ENCODE data around the gene CKMT2. TPM values are rescaled to one million over a fixed set of nuclear protein-coding genes. Genes with fewer than 3 reads are reported as not detected.

CKMT2 gene
- total RNA-seq = 2,067 TPM
- long read RNA-seq, transcript CKMT2-202 (11 exons, 1,637 nt) = minor isoform, 18 of 3,216 reads
- long read RNA-seq, transcript CKMT2-203 (10 exons, 1,479 nt) = minor isoform, 490 of 3,216 reads
- long read RNA-seq, transcript CKMT2-201 (10 exons, 1,512 nt) = major isoform, 1,807 of 3,216 reads
- long read RNA-seq, partial matches to known transcripts = 821 of 3,216 reads
- long read RNA-seq, other reads (novel, unspliced or antisense) = 77 of 3,216 reads

GRCh38 chr5:81233080-81233634 lies at the start of gene CKMT2:
CKMT2 (plus strand) TSS chr5:81233322; CDS start chr5:81251133, 17,811 bp downstream.
- intact Hi-C loops (cut with micrococcal nuclease) = no loop called here
- DNase-seq (peak; percentile 95), ATAC-seq (peak; percentile 82)

GRCh38 chr5:81183811-81184748 lies 49.0 kb upstream of the CKMT2 start:
- intact Hi-C loops (cut with micrococcal nuclease) = no loop called here
- ATAC-seq (no peak), DNase-seq (no peak)

- intact Hi-C loops (cut with micrococcal nuclease) = no loop called here
- DNase-seq (no peak), ATAC-seq (no peak)
Measured at GRCh38 chr5:81184749-81185110, 48.4 kb upstream of the CKMT2 start.

- DNase-seq (peak; percentile 83), ATAC-seq (peak; percentile 90)
- intact Hi-C loops (cut with micrococcal nuclease) = no loop called here
Measured at GRCh38 chr5:81187885-81188284, 45.2 kb upstream of the CKMT2 start.

- intact Hi-C loops (cut with micrococcal nuclease) = no loop called here
- DNase-seq = no peak
- ATAC-seq = no peak
Measured at GRCh38 chr5:81188962-81189361, 44.2 kb upstream of the CKMT2 start.

- DNase-seq (no peak), ATAC-seq (peak; percentile 77)
- intact Hi-C loops (cut with micrococcal nuclease) = no loop called here
Measured at GRCh38 chr5:81189875-81190498, 43.1 kb upstream of the CKMT2 start.

- DNase-seq = no peak
- intact Hi-C loops (cut with micrococcal nuclease) = no loop called here
- ATAC-seq = no peak
Measured at GRCh38 chr5:81191726-81192372, 41.3 kb upstream of the CKMT2 start.

- intact Hi-C loops (cut with micrococcal nuclease) = no loop called here
- DNase-seq (no peak), ATAC-seq (no peak)
Measured at GRCh38 chr5:81192373-81192750, 40.8 kb upstream of the CKMT2 start.

- ATAC-seq = peak; percentile 98
- intact Hi-C loops (cut with micrococcal nuclease) = no loop called here
- DNase-seq = peak; percentile 92
Measured at GRCh38 chr5:81194633-81195334, 38.3 kb upstream of the CKMT2 start.

- no peak for DNase-seq
- intact Hi-C loops (cut with micrococcal nuclease) = no loop called here
- ATAC-seq = peak; percentile 76
Measured at GRCh38 chr5:81195335-81195929, 37.7 kb upstream of the CKMT2 start.

- ATAC-seq (peak; percentile 87), DNase-seq (peak; percentile 43)
- intact Hi-C loops (cut with micrococcal nuclease) = no loop called here
Measured at GRCh38 chr5:81202655-81203054, 30.5 kb upstream of the CKMT2 start.

GRCh38 chr5:81203729-81204128 lies 29.4 kb upstream of the CKMT2 start:
- intact Hi-C loops (cut with micrococcal nuclease) = no loop called here
- ATAC-seq (no peak), DNase-seq (no peak)

- DNase-seq (no peak), ATAC-seq (no peak)
- intact Hi-C loops (cut with micrococcal nuclease) = no loop called here
Measured at GRCh38 chr5:81204205-81204604, 28.9 kb upstream of the CKMT2 start.

- DNase-seq (no peak), ATAC-seq (no peak)
- intact Hi-C loops (cut with micrococcal nuclease) = no loop called here
Measured at GRCh38 chr5:81205058-81205457, 28.1 kb upstream of the CKMT2 start.

GRCh38 chr5:81207009-81207408 lies 26.1 kb upstream of the CKMT2 start:
- intact Hi-C loops (cut with micrococcal nuclease) = no loop called here
- ATAC-seq (peak; percentile 47), DNase-seq (no peak)

GRCh38 chr5:81208904-81209303 lies 24.2 kb upstream of the CKMT2 start:
- no peak for ATAC-seq
- DNase-seq = no peak
- intact Hi-C loops (cut with micrococcal nuclease) = no loop called here

- DNase-seq = no peak
- no peak for ATAC-seq
- intact Hi-C loops (cut with micrococcal nuclease) = no loop called here
Measured at GRCh38 chr5:81209386-81209785, 23.7 kb upstream of the CKMT2 start.

GRCh38 chr5:81209869-81210493 lies 23.1 kb upstream of the CKMT2 start:
- ATAC-seq (no peak), DNase-seq (no peak)
- intact Hi-C loops (cut with micrococcal nuclease) = no loop called here

Measured in left ventricle myocardium superior (tissue), 1 donor.